CD4-positive, alpha-beta T cell (primary cell): ENCODE data around the gene LRRC72. TPM values are rescaled to one million over a fixed set of nuclear protein-coding genes. Genes with fewer than 3 reads are reported as not detected.

Experiments used
- ATAC-seq: fragments of 200-7000 bp; cut with Tn5 transposase; one replicate; pipeline ENCODE4 v1.10.0; 2022; ENCODE audit warnings: mild to moderate bottlenecking; ENCODE audit not compliant: poor library complexity
- CTCF ChIA-PET: fragments of 350-600 bp; sonication (Branson Sonifier 250); formaldehyde crosslinking; loops from one replicate; lab custom pipeline; 2021; ENCODE audit warnings: antibody characterized with exemption, inconsistent platforms; lab: Charles Lee
- POLR2A ChIA-PET: fragments of 350-600 bp; sonication (Branson Sonifier 250); formaldehyde crosslinking; loops from one replicate; lab custom pipeline; 2021; ENCODE audit warnings: antibody characterized with exemption, inconsistent platforms; lab: Charles Lee
- DNase-seq, 14 experiments: peaks; one replicate each; pipeline ENCODE4 v3.0.0-alpha.2; 2013 to 2020; ENCODE audit warnings: mixed read lengths in 2 of 14
- H3K27ac ChIP-seq, 2 donors: one replicate each; pipeline versions ENCODE4 v1.5.1 to v1.7.0; 2013; ENCODE audit warnings: low read length in 2 of 2, low read depth in 1 of 2, mild to moderate bottlenecking in 1 of 2
- H3K27me3 ChIP-seq, 2 experiments: 1 replicate in 1 of 2; 2 replicates in 1 of 2; pipeline versions ENCODE4 v1.6.1 to v1.7.0; 2013; ENCODE audit warnings: low read length in 2 of 2, control low read depth in 1 of 2, mild to moderate bottlenecking in 1 of 2, moderate library complexity in 1 of 2; ENCODE audit not compliant: insufficient read depth in 2 of 2, control insufficient read depth in 1 of 2
- H3K36me3 ChIP-seq: one replicate; pipeline ENCODE4 v1.6.1; 2013; ENCODE audit warnings: low read length, control low read depth; ENCODE audit not compliant: insufficient read depth
- H3K4me1 ChIP-seq: one replicate; pipeline ENCODE4 v1.6.1; 2013; ENCODE audit warnings: low read length, control low read depth; ENCODE audit not compliant: insufficient read depth
- H3K4me3 ChIP-seq: one replicate; pipeline ENCODE4 v1.5.1; 2013; ENCODE audit warnings: mild to moderate bottlenecking, low read length, moderate library complexity
- H3K9me3 ChIP-seq, 2 experiments: 1 replicate in 1 of 2; 2 replicates in 1 of 2; pipeline versions ENCODE4 v1.6.1 to v1.7.0; 2013; ENCODE audit warnings: low read length in 2 of 2, mild to moderate bottlenecking in 2 of 2, control low read depth in 1 of 2, moderate library complexity in 1 of 2; ENCODE audit not compliant: control insufficient read depth in 1 of 2, insufficient read depth in 1 of 2
- H3K27ac Mint-ChIP-seq: one replicate; pipeline ENCODE4 v1.8.0; 2020; ENCODE audit warnings: mixed read lengths
- H3K27me3 Mint-ChIP-seq: one replicate; pipeline ENCODE4 v1.8.0; 2021; ENCODE audit warnings: mixed read lengths
- H3K36me3 Mint-ChIP-seq: one replicate; pipeline ENCODE4 v1.8.0; 2021; ENCODE audit warnings: low read depth, mixed read lengths
- H3K4me1 Mint-ChIP-seq: one replicate; pipeline ENCODE4 v1.8.0; 2021; ENCODE audit warnings: low read depth, mixed read lengths
- H3K4me3 Mint-ChIP-seq: one replicate; pipeline ENCODE4 v1.8.0; 2020; ENCODE audit warnings: mild to moderate bottlenecking, mixed read lengths
- H3K9me3 Mint-ChIP-seq: one replicate; pipeline ENCODE4 v1.8.0; 2020; ENCODE audit warnings: mixed read lengths
- intact Hi-C, 2 experiments: fragments of 100-400 bp; cut with DNase I in 1 of 2; cut with micrococcal nuclease in 1 of 2; formaldehyde crosslinking; loops; one replicate each; pipeline versions ENCODE4 v1.15.1 to v1.9.0; 2023 to 2025; cut with DNase I, micrococcal nuclease
- total RNA-seq, 174 experiments: library from RNA in 2 of 174; stranded (reverse) in 2 of 174; gene quantifications; one replicate each; pipeline ENCODE4 v1.2.3 and lab custom pipeline; 2021 to 2026
- TF ChIP-seq, protein P1 (sequence below): fragments of 200-600 bp; IDR thresholded peaks from one replicate; pipeline ENCODE4 v1.8.0; 2022; ENCODE audit warnings: antibody characterized with exemption, mild to moderate bottlenecking

The LRRC72 gene
- total RNA-seq, 2 experiments from 2014 or later: not detected

- ChIA-PET POLR2A (no interaction called here), CTCF (no interaction called here)
- H3K27me3 ChIP-seq: no peaks in the 10 kb centered on the region
- no peak overlapping the region for H3K27ac ChIP-seq
- no peaks in the 10 kb centered on the region for H3K4me1 Mint-ChIP-seq
- DNase-seq (no peak), ATAC-seq (no peak)
- H3K4me1 ChIP-seq: no peaks in the 10 kb centered on the region
- H3K9me3 ChIP-seq: no peaks in the 10 kb centered on the region
- TF ChIP-seq, protein P1, sequence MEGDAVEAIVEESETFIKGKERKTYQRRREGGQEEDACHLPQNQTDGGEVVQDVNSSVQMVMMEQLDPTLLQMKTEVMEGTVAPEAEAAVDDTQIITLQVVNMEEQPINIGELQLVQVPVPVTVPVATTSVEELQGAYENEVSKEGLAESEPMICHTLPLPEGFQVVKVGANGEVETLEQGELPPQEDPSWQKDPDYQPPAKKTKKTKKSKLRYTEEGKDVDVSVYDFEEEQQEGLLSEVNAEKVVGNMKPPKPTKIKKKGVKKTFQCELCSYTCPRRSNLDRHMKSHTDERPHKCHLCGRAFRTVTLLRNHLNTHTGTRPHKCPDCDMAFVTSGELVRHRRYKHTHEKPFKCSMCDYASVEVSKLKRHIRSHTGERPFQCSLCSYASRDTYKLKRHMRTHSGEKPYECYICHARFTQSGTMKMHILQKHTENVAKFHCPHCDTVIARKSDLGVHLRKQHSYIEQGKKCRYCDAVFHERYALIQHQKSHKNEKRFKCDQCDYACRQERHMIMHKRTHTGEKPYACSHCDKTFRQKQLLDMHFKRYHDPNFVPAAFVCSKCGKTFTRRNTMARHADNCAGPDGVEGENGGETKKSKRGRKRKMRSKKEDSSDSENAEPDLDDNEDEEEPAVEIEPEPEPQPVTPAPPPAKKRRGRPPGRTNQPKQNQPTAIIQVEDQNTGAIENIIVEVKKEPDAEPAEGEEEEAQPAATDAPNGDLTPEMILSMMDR: no peak
- no peak overlapping the region for H3K4me3 ChIP-seq
- no peak overlapping the region for H3K27ac Mint-ChIP-seq
- H3K36me3 Mint-ChIP-seq: no peaks in the 10 kb centered on the region
- no peak overlapping the region for H3K4me3 Mint-ChIP-seq
- H3K27me3 Mint-ChIP-seq: no peaks in the 10 kb centered on the region
- no peaks in the 10 kb centered on the region for H3K9me3 Mint-ChIP-seq
- no peaks in the 10 kb centered on the region for H3K36me3 ChIP-seq
- intact Hi-C loops: no loop called here
Observed at GRCh38 chr7:16556359-16556758, 29.7 kb downstream of the LRRC72 start.

- Histone ChIP-seq H3K4me3 (no peak overlapping the region), H3K4me1 (no peaks in the 10 kb centered on the region), H3K9me3 (no peaks in the 10 kb centered on the region), H3K27me3 (no peaks in the 10 kb centered on the region), H3K27ac (no peak overlapping the region), H3K36me3 (no peaks in the 10 kb centered on the region)
- ChIA-PET POLR2A (no interaction called here), CTCF (no interaction called here)
- Mint-ChIP-seq H3K27me3 (no peaks in the 10 kb centered on the region), H3K27ac (no peak overlapping the region), H3K4me1 (peaks cover 13% of the 10 kb centered on the region), H3K4me3 (no peak overlapping the region), H3K9me3 (no peaks in the 10 kb centered on the region), H3K36me3 (no peaks in the 10 kb centered on the region)
- intact Hi-C loops: no loop called here
- DNase-seq: no peak
- no peak for ATAC-seq
- TF ChIP-seq, protein P1: no peak
Observed at GRCh38 chr7:16558761-16559302, 32.2 kb downstream of the LRRC72 start.

DNA sequence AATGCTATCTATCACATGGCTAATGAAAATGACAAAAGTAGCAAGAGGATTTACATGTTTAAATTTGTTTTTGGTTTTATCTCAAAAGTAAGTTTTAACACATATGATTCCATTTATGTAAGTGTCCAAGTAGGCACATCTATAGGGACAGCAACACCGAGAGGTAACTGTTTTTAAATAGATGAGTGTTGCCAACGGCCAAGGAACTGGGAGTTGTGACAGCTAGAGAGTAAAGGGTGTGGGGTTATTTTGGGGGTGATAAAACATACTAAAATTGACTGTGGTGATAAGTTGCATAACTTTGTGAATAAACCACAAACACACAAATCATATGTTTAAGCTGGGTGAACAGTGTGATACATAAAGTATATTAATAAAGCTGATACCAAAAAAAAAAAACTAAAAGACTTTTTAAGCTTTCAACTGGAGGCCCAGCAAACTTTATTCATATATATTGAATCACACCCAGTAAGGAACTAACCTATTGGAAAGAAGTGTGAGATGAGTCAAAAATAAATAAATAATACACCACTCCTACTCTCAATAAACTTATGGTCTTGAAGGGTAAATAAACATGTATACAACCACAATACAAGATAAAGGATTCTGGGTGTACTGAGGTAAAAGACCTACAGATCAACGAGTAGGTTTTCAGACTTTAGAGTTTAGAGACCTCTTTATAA, 33.0 kb downstream of the LRRC72 start:
- H3K27ac Mint-ChIP-seq: no peak overlapping the region
- POLR2A ChIA-PET: no interaction called here

More for the DNA sequence above, 33.0 kb downstream of the LRRC72 start:
- Mint-ChIP-seq H3K27me3 (no peaks in the 10 kb centered on the region), H3K4me1 (peaks cover 21% of the 10 kb centered on the region), H3K4me3 (no peak overlapping the region), H3K36me3 (no peaks in the 10 kb centered on the region), H3K9me3 (no peaks in the 10 kb centered on the region)
- H3K27me3 ChIP-seq: no peaks in the 10 kb centered on the region
- H3K27ac ChIP-seq: no peak overlapping the region
- H3K4me3 ChIP-seq: no peak overlapping the region
- no peak for ATAC-seq
- H3K9me3 ChIP-seq: no peaks in the 10 kb centered on the region
- intact Hi-C loops: loop anchor here in 1 of 2 experiments (5.0 kb wide), 1 partner anchor 137 kb away; the partner anchor contains the start of gene CRPPA
- no peaks in the 10 kb centered on the region for H3K4me1 ChIP-seq
- CTCF ChIA-PET: no interaction called here
- TF ChIP-seq, protein P1: no peak
- H3K36me3 ChIP-seq: no peaks in the 10 kb centered on the region
- no peak for DNase-seq
